ENCODE data around the gene NPIPA3. TPM values are rescaled to one million over a fixed set of nuclear protein-coding genes. Genes with fewer than 3 reads are reported as not detected.

The NPIPA3 gene
- total RNA-seq, 4 donors from 2014 or later = 6.0 to 11.5 TPM; not detected in 2

Other genes with a start within 250 kb of the NPIPA3 start
- 10 to 100 TPM; 34.1 to 50.0 (median 40.3) TPM for gene PARN, start 73.2 kb upstream of the NPIPA3 start, total RNA-seq
- gene BFAR, start 70.5 kb upstream of the NPIPA3 start, total RNA-seq = 10 to 100 TPM; 17.4 to 88.1 (median 60.7) TPM
- not detected for gene PLA2G10, start 9.1 kb upstream of the NPIPA3 start, total RNA-seq
- gene NPIPA2, start 39.1 kb downstream of the NPIPA3 start, total RNA-seq = 10 to 100 TPM in 2 of 4 donors, not detected in 2; 11.5 to 14.4 TPM
- gene NOMO1, start 130.3 kb downstream of the NPIPA3 start, total RNA-seq = 10 to 100 TPM; 19.7 to 93.0 (median 52.0) TPM
- 100 to 1,000 TPM in 1 of 4 donors, 10 to 100 TPM in 3; 13.5 to 183 (median 59.6) TPM for gene NPIPA1, start 234.0 kb downstream of the NPIPA3 start, total RNA-seq